AML-193 (cell line): ENCODE data around the gene GREB1L.
"Not testable (repeated sequence)": the region's sequence is repeated elsewhere in the genome, so short reads cannot be mapped to it uniquely, and the experiment has no call there.

Experiments used
- DNase-seq, 2 experiments: peaks; one replicate each; lab custom pipeline; 2025; lab: John Stamatoyannopoulos, UW

GREB1L gene

GRCh38 chr18:21306368-21306767, 64.3 kb downstream of the GREB1L start:
- no peak for DNase-seq

- no peak for DNase-seq
Observed at GRCh38 chr18:21307578-21307977, 65.5 kb downstream of the GREB1L start.

GRCh38 chr18:21309248-21309647, 67.2 kb downstream of the GREB1L start:
- no peak for DNase-seq

- DNase-seq: not testable (repeated sequence)
Observed at GRCh38 chr18:21311980-21312379, 69.9 kb downstream of the GREB1L start.

- no peak for DNase-seq
Observed at GRCh38 chr18:21313576-21313975, 71.5 kb downstream of the GREB1L start.

GRCh38 chr18:21314724-21315123, 72.7 kb downstream of the GREB1L start:
- no peak for DNase-seq

GRCh38 chr18:21315126-21315525, 73.1 kb downstream of the GREB1L start:
- not testable (repeated sequence) for DNase-seq

- no peak for DNase-seq
Observed at GRCh38 chr18:21315741-21316197, 73.7 kb downstream of the GREB1L start.

GRCh38 chr18:21316296-21316695, 74.3 kb downstream of the GREB1L start:
- DNase-seq: no peak

- no peak for DNase-seq
Observed at GRCh38 chr18:21321711-21322110, 79.7 kb downstream of the GREB1L start.

- DNase-seq: no peak
Observed at GRCh38 chr18:21327101-21327500, 85.1 kb downstream of the GREB1L start.

- no peak for DNase-seq
Observed at GRCh38 chr18:21330122-21330701, 88.2 kb downstream of the GREB1L start.

GRCh38 chr18:21331065-21331464, 89.0 kb downstream of the GREB1L start:
- no peak for DNase-seq

GRCh38 chr18:21335927-21336488, 94.0 kb downstream of the GREB1L start:
- DNase-seq: no peak

- no peak for DNase-seq
Observed at GRCh38 chr18:21336846-21337245, 94.8 kb downstream of the GREB1L start.

- DNase-seq: no peak
Observed at GRCh38 chr18:21341141-21341540, 99.1 kb downstream of the GREB1L start.

- no peak for DNase-seq
Observed at GRCh38 chr18:21342372-21342771, 100.3 kb downstream of the GREB1L start.

GRCh38 chr18:21344860-21345259, 102.8 kb downstream of the GREB1L start:
- no peak for DNase-seq

- no peak for DNase-seq
Observed at GRCh38 chr18:21345840-21346239, 103.8 kb downstream of the GREB1L start.

GRCh38 chr18:21359746-21360145, 117.7 kb downstream of the GREB1L start:
- no peak for DNase-seq

- DNase-seq: no peak
Observed at GRCh38 chr18:21361307-21361880, 119.4 kb downstream of the GREB1L start.

- no peak for DNase-seq
Observed at GRCh38 chr18:21362831-21363230, 120.8 kb downstream of the GREB1L start.

- no peak for DNase-seq
Observed at GRCh38 chr18:21363348-21363747, 121.3 kb downstream of the GREB1L start.

- DNase-seq: no peak
Observed at GRCh38 chr18:21364471-21364870, 122.4 kb downstream of the GREB1L start.
